RWPE2 (cell line): ENCODE data around the gene ARHGEF9.

Experiments
- ATAC-seq: fragments of 200-7000 bp; cut with Tn5 transposase; 3 replicates; pipeline ENCODE4 v1.9.1; 2021; ENCODE audit warnings: low read depth
- DNase-seq: peaks from one replicate; pipeline ENCODE4 v3.0.0-alpha.2; 2020; ENCODE audit warnings: low spot score
- H3K27ac ChIP-seq: fragments of 450-650 bp; 2 replicates; pipeline ENCODE4 v1.5.1; 2017; ENCODE audit warnings: mild to moderate bottlenecking; ENCODE audit not compliant: poor library complexity, severe bottlenecking
- H3K27me3 ChIP-seq: fragments of 250-450 bp; sonication (Bioruptor Pico); 2 replicates; pipeline ENCODE4 v1.5.1; 2021; ENCODE audit warnings: mild to moderate bottlenecking, moderate library complexity; ENCODE audit not compliant: insufficient read depth, poor library complexity, severe bottlenecking
- H3K36me3 ChIP-seq: fragments of 250-450 bp; sonication (Bioruptor Pico); 2 replicates; pipeline ENCODE4 v1.5.1; 2020; ENCODE audit warnings: low read depth, mild to moderate bottlenecking, moderate library complexity
- H3K4me1 ChIP-seq: fragments of 250-450 bp; sonication (Bioruptor Pico); 2 replicates; pipeline ENCODE4 v1.5.1; 2021; ENCODE audit warnings: mild to moderate bottlenecking, moderate library complexity; ENCODE audit not compliant: insufficient read depth, poor library complexity, severe bottlenecking
- H3K4me3 ChIP-seq: fragments of 250-450 bp; sonication (Bioruptor Pico); 2 replicates; pipeline ENCODE4 v1.5.1; 2021; ENCODE audit warnings: mild to moderate bottlenecking, moderate library complexity; ENCODE audit not compliant: severe bottlenecking
- H3K9me3 ChIP-seq: fragments of 250-450 bp; sonication (Bioruptor Pico); 2 replicates; pipeline ENCODE4 v1.5.1; 2021; ENCODE audit warnings: mild to moderate bottlenecking, moderate library complexity; ENCODE audit not compliant: severe bottlenecking
- CTCF ChIP-seq: fragments of 450-650 bp; IDR thresholded peaks from one replicate; pipeline ENCODE4 v1.5.1; 2017; ENCODE audit warnings: mild to moderate bottlenecking, moderate library complexity; ENCODE audit not compliant: poor library complexity, severe bottlenecking

ARHGEF9 gene

GRCh38 chrX:63743596-63743995 lies 41.4 kb downstream of the ARHGEF9 start:
- no peak overlapping the region for H3K27ac ChIP-seq
- no peak overlapping the region for H3K4me3 ChIP-seq
- no peaks in the 10 kb centered on the region for H3K36me3 ChIP-seq
- H3K27me3 ChIP-seq: no peaks in the 10 kb centered on the region
- DNase-seq (no peak), ATAC-seq (no peak)
- H3K9me3 ChIP-seq: no peaks in the 10 kb centered on the region
- no peaks in the 10 kb centered on the region for H3K4me1 ChIP-seq
- TF ChIP-seq CTCF: no peak

GRCh38 chrX:63740382-63740781 lies 44.6 kb downstream of the ARHGEF9 start:
- no peak overlapping the region for H3K4me3 ChIP-seq
- no peaks in the 10 kb centered on the region for H3K27me3 ChIP-seq
- no peak for ATAC-seq
- no peak for DNase-seq
- no peak overlapping the region for H3K27ac ChIP-seq
- H3K36me3 ChIP-seq: no peaks in the 10 kb centered on the region
- TF ChIP-seq CTCF: no peak
- no peaks in the 10 kb centered on the region for H3K9me3 ChIP-seq
- no peaks in the 10 kb centered on the region for H3K4me1 ChIP-seq

- no peak for ATAC-seq
- Histone ChIP-seq H3K4me3 (no peak overlapping the region), H3K4me1 (no peaks in the 10 kb centered on the region), H3K27me3 (no peaks in the 10 kb centered on the region), H3K36me3 (no peaks in the 10 kb centered on the region), H3K27ac (no peak overlapping the region), H3K9me3 (no peaks in the 10 kb centered on the region)
- DNase-seq: no peak
- no peak for TF ChIP-seq CTCF
These were observed 45.1 kb downstream of the ARHGEF9 start for GRCh38 chrX:63739885-63740284.

DNA sequence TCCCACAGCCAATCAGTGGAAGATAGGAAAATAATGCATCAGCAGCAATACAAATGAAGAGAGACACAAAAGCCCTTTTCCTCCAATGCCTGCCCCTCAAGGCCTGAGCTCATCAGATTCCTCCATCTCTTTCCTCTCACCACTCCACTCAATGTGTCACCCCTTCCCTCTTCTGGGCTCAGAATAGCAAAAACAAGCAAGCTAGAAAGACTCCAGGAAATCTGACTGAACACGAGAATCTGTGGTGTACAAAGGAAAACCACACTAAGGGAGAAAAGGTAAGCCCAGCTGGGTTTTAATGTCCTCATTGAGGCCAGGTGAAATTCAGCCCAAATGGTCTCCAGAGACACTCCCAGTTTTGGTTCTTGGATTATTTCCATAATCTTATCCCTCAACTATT lies 46.3 kb downstream of the ARHGEF9 start:
- no peaks in the 10 kb centered on the region for H3K9me3 ChIP-seq
- no peak for ATAC-seq
- H3K36me3 ChIP-seq: no peaks in the 10 kb centered on the region
- DNase-seq: no peak
- H3K4me3 ChIP-seq: no peak overlapping the region
- TF ChIP-seq CTCF: no peak
- no peaks in the 10 kb centered on the region for H3K27me3 ChIP-seq
- no peak overlapping the region for H3K27ac ChIP-seq
- H3K4me1 ChIP-seq: no peaks in the 10 kb centered on the region

GRCh38 chrX:63737131-63737921 lies 47.7 kb downstream of the ARHGEF9 start:
- TF ChIP-seq CTCF: no peak
- no peaks in the 10 kb centered on the region for H3K27me3 ChIP-seq
- H3K36me3 ChIP-seq: no peaks in the 10 kb centered on the region
- ATAC-seq (no peak), DNase-seq (no peak)
- H3K4me3 ChIP-seq: no peak overlapping the region
- H3K27ac ChIP-seq: no peak overlapping the region
- H3K4me1 ChIP-seq: no peaks in the 10 kb centered on the region
- no peaks in the 10 kb centered on the region for H3K9me3 ChIP-seq
